Fibroblast of gingiva (primary cell): ENCODE measurements around the gene FMN1.
A peak's percentile ranks its signal among the peaks of the same experiment; 100 is the strongest.
"Not testable (repeated sequence)": the region's sequence is repeated elsewhere in the genome, so short reads cannot be mapped to it uniquely, and the experiment has no call there.

Experiments
- DNase-seq: peaks from one replicate; pipeline ENCODE4 v3.0.0-alpha.2; 2011; ENCODE audit warnings: low read depth

FMN1 gene

DNA sequence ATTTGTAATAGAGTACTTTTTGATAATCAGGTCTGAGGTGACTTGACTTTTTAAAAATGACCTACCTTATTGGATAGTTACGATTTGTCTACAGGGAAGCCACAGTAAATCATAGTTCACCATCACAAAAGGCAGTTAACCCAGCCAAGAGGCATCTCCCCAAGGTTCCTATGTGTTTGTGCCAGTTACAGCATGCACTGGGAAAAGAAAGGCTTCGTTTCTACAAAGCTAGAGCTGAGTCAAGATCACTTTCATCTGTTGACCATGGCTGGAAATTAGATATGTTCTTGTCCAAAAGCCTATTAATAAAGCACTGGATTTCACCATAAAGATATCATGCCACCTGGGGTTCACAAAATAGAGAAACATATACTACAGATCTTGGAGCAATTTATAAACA, 336.8 kb downstream of the FMN1 start:
- DNase-seq: peak; percentile 56

DNA sequence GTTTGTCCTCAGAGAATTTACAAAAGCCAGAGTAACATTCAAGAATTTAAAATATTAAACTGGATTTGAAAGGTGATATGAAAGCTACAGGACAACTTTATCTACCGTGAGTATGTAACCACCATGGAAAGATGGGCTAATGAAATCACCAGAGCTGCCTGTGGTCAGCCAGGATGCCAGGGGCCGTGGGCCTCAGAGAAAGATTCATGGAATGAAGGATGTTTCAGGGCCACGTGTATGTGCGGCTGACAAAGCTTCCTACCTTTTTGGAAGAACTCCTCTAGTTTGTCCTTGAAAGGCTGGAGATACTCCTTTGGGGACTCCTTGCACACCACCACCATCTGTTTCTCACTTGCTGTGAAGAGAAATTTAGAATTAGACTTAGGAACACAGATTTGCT, 337.8 kb downstream of the FMN1 start:
- no peak for DNase-seq

DNA sequence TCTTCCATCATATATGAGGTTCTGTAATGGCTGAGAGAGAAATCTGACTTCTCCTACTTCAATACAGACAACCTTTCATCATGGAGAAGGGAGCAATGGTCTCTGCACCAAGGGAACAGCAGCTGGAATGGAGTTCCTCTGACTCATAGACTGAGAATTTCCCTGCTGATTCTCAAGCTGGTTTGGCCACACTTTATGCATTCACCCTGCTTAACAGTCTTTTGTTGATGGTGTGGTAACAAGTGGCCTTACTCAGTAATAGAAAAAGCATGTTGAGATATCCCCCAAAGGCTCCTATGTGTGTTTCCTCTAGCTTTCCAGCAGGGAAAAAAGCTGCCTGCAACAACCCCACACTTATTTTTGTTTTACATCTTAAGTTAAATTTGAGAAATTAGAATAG, 338.6 kb downstream of the FMN1 start:
- DNase-seq: peak; percentile 98

DNA sequence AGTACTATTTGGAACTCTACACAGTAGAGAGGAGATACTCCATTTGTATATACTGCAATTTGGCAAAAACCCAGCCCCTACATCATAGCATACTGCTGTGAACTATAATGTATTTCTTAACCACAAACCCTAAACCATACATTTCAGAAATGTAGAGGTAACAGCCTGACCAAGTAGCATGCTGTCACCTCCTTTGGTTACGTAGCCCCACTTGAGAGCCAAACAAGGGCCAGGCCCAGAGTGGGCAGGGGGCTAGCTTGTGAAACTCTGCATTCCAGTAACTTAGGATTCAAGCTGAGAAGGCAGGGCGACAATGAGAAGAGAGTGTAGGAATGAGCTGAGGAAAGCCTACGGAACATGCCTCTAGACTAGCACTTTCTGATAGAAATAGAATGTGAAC, 340.9 kb downstream of the FMN1 start:
- DNase-seq: no peak

DNA sequence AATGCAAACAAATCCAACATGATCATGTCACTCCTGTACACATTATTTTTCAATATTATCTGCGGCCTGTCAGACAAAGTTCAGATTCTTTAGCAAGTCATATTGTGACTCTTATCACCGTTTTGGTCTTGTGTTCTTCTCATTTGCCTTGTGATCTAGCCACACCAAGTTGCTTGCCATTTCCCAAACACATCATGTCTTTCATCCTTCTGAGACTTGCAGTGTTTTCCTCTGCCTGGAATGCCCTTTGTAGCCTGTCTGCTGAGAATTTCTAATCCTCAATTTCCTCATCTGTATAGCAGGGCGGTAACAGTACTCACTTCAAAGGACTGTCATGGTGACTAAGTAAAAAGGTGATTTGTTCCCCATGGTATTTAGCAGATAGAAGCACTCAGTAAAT, 341.7 kb downstream of the FMN1 start:
- DNase-seq: no peak

DNA sequence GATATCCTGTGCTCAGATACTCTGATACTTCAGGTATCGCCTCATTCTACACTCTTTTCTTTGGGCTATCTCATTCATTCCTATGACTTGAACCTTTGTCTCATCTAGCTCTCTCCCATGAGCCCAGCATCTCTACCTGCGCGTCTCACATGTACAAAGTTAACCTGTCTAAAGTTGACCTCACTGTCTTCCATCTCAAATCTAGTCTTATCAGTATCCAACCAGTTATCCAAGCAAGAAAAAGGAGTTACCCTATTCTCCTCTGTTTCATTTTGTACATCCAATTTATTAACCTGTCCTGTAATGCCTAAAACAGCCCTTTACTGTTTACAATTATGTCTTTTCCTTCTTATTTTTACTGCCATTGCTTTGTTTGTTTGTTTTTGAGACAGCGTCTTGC, 342.5 kb downstream of the FMN1 start:
- DNase-seq: no peak

GRCh38 chr15:32851572-32851971, 342.9 kb downstream of the FMN1 start:
- DNase-seq: peak; percentile 94

DNA sequence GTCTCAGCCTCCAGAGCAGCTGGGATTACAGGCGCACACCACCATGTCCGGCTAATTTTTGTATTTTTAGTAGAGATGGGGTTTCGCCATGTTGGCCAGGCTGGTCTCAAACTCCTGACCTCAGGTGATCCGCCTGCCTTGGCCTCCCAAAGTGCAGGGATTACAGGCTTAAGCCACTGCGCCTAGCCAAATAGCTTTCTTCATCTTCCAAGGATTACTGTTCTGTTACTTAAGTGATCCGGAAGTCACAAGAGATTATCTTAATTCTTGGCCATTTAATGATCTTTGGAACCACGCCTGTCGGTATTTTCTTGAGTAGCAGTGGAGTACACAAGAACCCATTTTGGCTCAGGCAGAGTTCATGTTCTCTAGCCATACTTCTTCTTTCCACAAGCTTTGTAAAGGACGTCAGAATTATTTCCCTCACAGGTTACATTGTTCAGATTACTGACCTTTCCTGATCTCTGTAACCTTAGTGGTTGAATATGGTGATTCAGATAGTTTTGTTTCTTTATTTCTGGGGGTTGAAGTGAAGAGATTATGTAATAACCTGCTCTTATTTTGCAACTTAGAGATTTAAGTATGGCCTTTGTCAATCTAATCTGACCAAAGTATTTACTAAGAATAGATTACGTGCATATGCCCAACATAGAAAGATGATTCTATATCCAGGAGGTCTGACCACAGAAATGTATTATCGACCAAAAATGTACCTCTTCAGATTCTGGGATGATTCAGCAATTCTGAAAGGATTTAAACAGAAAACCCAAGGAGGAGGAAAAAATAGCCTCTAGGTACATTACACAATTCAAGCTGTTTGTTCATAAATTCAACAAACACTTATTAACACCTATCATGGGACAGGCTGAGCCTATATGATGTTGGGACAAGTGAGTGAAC, 344.5 kb downstream of the FMN1 start:
- peak; percentile 97 for DNase-seq

GRCh38 chr15:32846671-32847070, 347.8 kb downstream of the FMN1 start:
- not testable (repeated sequence) for DNase-seq

DNA sequence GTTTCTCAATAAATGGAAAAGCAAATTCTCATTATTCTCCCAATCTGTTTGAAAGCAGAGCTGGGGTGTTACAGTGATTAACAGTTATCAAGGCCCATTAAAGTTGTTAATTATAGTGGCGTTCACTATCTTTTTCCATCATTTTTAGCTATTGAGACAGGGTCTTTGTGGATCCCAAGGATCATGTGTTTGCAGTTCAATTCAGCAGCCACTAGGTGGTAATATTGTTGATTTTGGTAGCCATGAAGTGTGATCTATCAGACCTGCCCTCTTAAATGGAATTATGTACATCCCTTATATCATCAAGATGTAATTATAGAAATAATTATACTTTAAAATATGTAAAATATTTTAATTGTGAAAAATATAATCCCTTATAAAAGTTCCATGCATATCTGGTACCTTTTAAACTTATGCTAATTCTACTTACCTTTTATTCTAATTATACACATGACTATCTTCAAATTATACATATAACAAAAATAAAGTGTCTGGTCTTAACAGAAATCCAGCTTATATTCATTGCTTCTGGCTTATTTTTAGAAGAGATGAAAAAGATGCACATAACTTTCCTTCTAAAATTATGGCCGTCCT, 350.3 kb downstream of the FMN1 start:
- DNase-seq: peak; percentile 50

GRCh38 chr15:32843219-32843815, 351.2 kb downstream of the FMN1 start:
- DNase-seq: peak; percentile 80

- no peak for DNase-seq
Observed at GRCh38 chr15:32842081-32842480, 352.4 kb downstream of the FMN1 start.

- DNase-seq: no peak
Observed at GRCh38 chr15:32840507-32841245, 353.8 kb downstream of the FMN1 start.

DNA sequence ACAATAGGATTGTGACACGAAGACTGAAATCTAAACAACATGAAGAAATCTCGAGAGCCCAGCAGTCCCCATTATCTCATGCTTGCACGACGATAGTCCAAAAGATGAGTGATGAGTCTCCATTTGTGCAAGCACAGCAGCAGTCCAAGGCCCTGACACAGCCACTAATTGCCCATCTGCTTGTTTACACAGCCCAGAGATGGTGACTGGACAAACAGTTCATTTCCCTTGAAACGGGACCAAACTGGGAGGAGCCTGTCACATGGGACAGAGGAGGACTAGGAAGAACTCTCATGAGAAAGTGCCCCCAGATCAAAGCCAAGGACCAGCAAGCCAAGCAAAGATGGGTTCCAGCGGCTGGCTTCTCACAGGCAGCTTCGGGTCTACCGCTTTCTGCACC, 355.7 kb downstream of the FMN1 start:
- peak; percentile 85 for DNase-seq

DNA sequence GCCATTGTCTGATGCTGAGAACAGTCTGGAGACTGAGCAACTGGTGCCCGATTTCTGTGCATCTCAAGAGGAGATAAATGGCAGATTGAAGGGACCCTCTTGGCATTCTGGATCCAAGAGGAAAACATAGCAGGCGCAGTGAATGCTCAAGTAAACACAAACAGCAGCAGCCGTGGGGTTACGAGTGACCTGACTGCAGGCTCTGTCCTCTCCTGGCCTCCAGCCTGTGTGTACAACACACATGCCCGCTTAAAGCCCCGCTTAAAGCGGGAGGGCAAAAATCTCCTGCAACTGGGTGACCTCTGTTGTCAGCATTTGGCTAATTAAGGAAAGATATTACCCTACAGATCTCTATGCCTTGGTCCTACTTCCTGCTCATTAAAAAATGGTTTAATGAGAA, 356.2 kb downstream of the FMN1 start:
- DNase-seq: no peak

GRCh38 chr15:32837935-32838334, 356.6 kb downstream of the FMN1 start:
- no peak for DNase-seq

DNA sequence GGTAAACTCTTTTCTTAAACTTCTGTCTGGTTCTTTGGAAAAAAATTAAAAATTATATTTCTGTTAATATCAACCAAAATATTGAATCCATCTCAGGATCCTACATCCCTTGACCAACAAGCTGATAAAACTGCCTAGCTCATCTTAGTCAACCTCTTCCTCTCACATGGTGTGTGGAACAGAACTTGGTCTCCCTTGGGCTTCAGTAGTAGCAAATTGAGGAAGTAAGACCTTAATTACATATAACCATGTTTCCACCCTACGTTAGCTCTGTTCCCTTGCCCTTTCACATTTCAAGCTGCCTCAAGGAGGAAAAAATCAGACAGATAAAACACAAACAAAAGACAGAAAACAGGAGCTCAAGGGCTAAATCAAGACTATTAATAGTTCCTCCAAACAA, 360.4 kb downstream of the FMN1 start:
- DNase-seq: no peak

GRCh38 chr15:32833379-32833821, 361.1 kb downstream of the FMN1 start:
- DNase-seq: no peak

- DNase-seq: no peak
Observed at GRCh38 chr15:32831485-32831884, 363.0 kb downstream of the FMN1 start.

DNA sequence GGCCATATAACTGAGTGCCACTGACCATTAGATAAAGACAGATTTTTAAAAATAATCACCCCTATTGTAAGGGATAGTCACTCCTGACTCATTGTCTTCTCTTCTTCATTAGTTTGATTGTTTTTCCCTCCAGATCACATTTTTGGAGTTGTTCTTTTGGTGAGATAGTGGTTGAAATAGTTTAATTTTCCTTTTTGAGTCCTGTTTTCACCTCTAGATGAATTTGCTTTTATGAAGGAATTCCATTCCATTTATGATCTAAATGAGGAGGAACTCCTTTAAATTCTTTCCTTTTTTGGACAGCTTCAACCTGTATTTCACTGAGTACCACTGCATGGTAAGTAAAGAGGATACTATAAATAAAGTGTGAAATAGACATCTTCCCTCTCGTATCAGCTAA, 364.3 kb downstream of the FMN1 start:
- DNase-seq: no peak

GRCh38 chr15:32829436-32829835, 365.1 kb downstream of the FMN1 start:
- no peak for DNase-seq

DNA sequence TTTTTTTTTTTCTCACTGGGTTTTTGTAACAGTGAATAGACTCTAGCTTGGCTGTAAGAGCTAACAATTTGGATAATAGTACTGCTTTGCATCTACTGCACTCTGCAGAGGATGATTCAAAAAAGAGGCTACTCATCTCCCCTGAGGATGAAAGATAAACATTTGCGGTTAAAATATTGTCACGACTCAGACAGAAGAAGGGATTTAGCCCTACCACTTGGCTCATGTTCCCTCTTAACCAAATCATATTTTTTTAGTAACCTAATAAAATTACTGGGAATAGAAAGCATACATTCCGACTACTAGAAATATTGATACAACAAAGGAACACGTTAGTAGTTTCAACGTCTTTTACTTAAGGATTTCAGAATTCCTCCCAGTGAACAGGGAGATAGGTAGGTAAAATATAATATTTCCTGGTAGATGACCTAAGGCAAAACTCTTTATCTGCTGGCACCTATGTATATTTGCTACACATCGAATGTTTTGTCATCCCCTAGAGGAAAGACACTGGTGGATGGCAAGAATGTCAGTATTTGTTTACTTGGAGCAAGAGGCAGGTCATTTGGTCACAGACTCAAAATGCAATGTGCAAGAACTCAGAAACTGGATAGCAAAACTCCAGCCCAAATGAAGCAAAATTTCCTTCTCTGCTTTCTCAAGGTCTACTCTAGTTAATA, 365.9 kb downstream of the FMN1 start:
- DNase-seq: peak; percentile 94
